ENCODE results near the gene TMEM240. TPM values are rescaled to one million over a fixed set of nuclear protein-coding genes. Genes with fewer than 3 reads are reported as not detected.

The TMEM240 gene
- total and polyA plus RNA-seq, 10 of the 15 experiments (the other 5 are each of a cell fraction or from before 2014, with no cell fraction given), result 0.17 to 0.49 TPM; not detected in 8

GRCh38 chr1:1491601-1492000 lies 48.8 kb downstream of the TMEM240 start:
- no peaks in the 10 kb centered on the region for H3K4me1 ChIP-seq (ENCODE audit: control insufficient read depth, insufficient read depth, low read length)
- RAD21 ChIA-PET (ENCODE audit: unreplicated experiment), result no interaction called here
- in situ Hi-C loops (cut with MboI), result no loop called here
- H3K9ac ChIP-seq (ENCODE audit: control insufficient read depth, insufficient read depth, low read length), result no peak overlapping the region
- intact Hi-C loops (cut with micrococcal nuclease; ENCODE audit: unreplicated experiment), result no loop called here
- 100% methylated on average over 10 of the region's 10 CpGs for WGBS (ENCODE audit: insufficient coverage, insufficient replicate concordance, low lambda C conversion rate, missing lambda C conversion rate)
- H3K9me3 ChIP-seq (replicated peaks; ENCODE audit: control insufficient read depth, insufficient read depth, low read length), result peaks cover 6% of the 10 kb centered on the region; the same call in 2 of the 3 replicates
- DNase-seq (ENCODE audit: low read depth, low spot score), result no peak
- TF ChIP-seq NFYA (IDR thresholded peaks at IDR 0.05; ENCODE audit: borderline replicate concordance, low read depth, low read length) (no peak), NR2C1 (IDR thresholded peaks at IDR 0.05) (no peak), SRF (IDR thresholded peaks at IDR 0.05; ENCODE audit: low read depth in 2 of 2, low read length in 2 of 2) (no peak), PBX3 (IDR thresholded peaks at IDR 0.05; ENCODE audit: insufficient replicate concordance, low read depth, low read length) (no peak), MEF2B (IDR thresholded peaks at IDR 0.05; ENCODE audit: partially characterized antibody, poor library complexity, severe bottlenecking) (no peak), TAF1 (IDR thresholded peaks at IDR 0.05; ENCODE audit: borderline replicate concordance, low read depth, low read length) (no peak), JUND (IDR thresholded peaks at IDR 0.05; ENCODE audit: low read depth, low read length) (no peak), GATAD2B (conservative IDR thresholded peaks at IDR 0.05; ENCODE audit: low read depth) (no peak)
- POLR2A ChIA-PET, result no interaction called here
- H4K20me1 ChIP-seq (ENCODE audit: control insufficient read depth, insufficient read depth), result no peaks in the 10 kb centered on the region
- FAIRE-seq, result no peak
- BruUV-seq (replicated peaks), result no TSS peak
- H3K27me3 ChIP-seq (replicated peaks in 1 of 2; ENCODE audit: control insufficient read depth in 2 of 2, insufficient read depth in 2 of 2, low read length in 1 of 2), result no peaks in the 10 kb centered on the region
- no peak for ATAC-seq
- no peaks in the 10 kb centered on the region for H3K79me2 ChIP-seq (ENCODE audit: control insufficient read depth, insufficient read depth, low read length)
- CTCF ChIA-PET, result interaction anchor here (0.7 kb wide), 1 partner anchor 489 kb away, joined by 3 read pairs; no protein-coding TSS in a partner anchor
- no peak overlapping the region for H3K27ac ChIP-seq (ENCODE audit: control insufficient read depth, insufficient read depth)
- SMC1A ChIA-PET (ENCODE audit: uncharacterized antibody, unreplicated experiment), result no interaction called here
- peaks cover 6 to 18% of the 10 kb centered on the region in 2 experiments; a peak in 3 of 4 replicates for H3K36me3 ChIP-seq (ENCODE audit: control insufficient read depth in 2 of 2, insufficient read depth in 2 of 2, low read length in 1 of 2)
- H3K4me2 ChIP-seq (ENCODE audit: control insufficient read depth, insufficient read depth), result no peak overlapping the region
- no peak overlapping the region for H2AFZ ChIP-seq (ENCODE audit: control insufficient read depth, low read depth, low read length)
- H3K4me3 ChIP-seq, result no peak overlapping the region

All from GM12878 (cell line).